Common myeloid progenitor, CD34-positive (primary cell): ENCODE results near the gene IRF5.
A peak's percentile ranks its signal among the peaks of the same experiment; 100 is the strongest.

Source experiments
- CTCF ChIA-PET: fragments of 350-600 bp; sonication (Branson Sonifier 250); formaldehyde crosslinking; loops from one replicate; lab custom pipeline; 2021; ENCODE audit warnings: antibody characterized with exemption; lab: Charles Lee
- POLR2A ChIA-PET: fragments of 350-600 bp; sonication (Branson Sonifier 250); formaldehyde crosslinking; loops from one replicate; lab custom pipeline; 2021; ENCODE audit warnings: antibody characterized with exemption; lab: Charles Lee
- DNase-seq, 3 donors: peaks; one replicate each; pipeline versions ENCODE4 v3.0.0 to v3.0.0-alpha.2; 2013
- H3K27ac ChIP-seq, 2 experiments: 1 replicate in 1 of 2; 2 replicates in 1 of 2; pipeline ENCODE4 v1.7.0; 2013; ENCODE audit warnings: inconsistent platforms in 2 of 2, low read length in 2 of 2, mild to moderate bottlenecking in 2 of 2, low read depth in 1 of 2, moderate library complexity in 1 of 2; ENCODE audit not compliant: severe bottlenecking in 2 of 2, insufficient read depth in 1 of 2, poor library complexity in 1 of 2
- H3K27me3 ChIP-seq, 5 experiments: replicated peaks in 2 of 5; 1 replicate in 3 of 5; 2 replicates in 2 of 5; pipeline versions ENCODE4 v1.6.1 to v1.7.0; 2013; ENCODE audit warnings: low read length in 4 of 5, mild to moderate bottlenecking in 2 of 5, moderate library complexity in 2 of 5, inconsistent platforms in 1 of 5; ENCODE audit not compliant: insufficient read depth in 5 of 5, control insufficient read depth in 4 of 5
- H3K36me3 ChIP-seq, 4 experiments: 1 replicate in 2 of 4; 2 replicates in 2 of 4; pipeline versions ENCODE4 v1.6.1 to v1.7.0; 2013; ENCODE audit warnings: low read length in 3 of 4, control low read depth in 1 of 4, mild to moderate bottlenecking in 1 of 4; ENCODE audit not compliant: control insufficient read depth in 4 of 4, insufficient read depth in 4 of 4
- H3K4me1 ChIP-seq, 4 experiments: 1 replicate in 3 of 4; 2 replicates in 1 of 4; pipeline versions ENCODE4 v1.6.1 to v1.7.1; 2013; ENCODE audit warnings: low read length in 3 of 4, mild to moderate bottlenecking in 3 of 4, control low read depth in 1 of 4, inconsistent platforms in 1 of 4, moderate library complexity in 1 of 4; ENCODE audit not compliant: control insufficient read depth in 4 of 4, insufficient read depth in 4 of 4; ENCODE audit errors: control extremely low read depth in 1 of 4
- H3K4me3 ChIP-seq, 7 experiments: 1 replicate in 4 of 7; 2 replicates in 3 of 7; pipeline versions ENCODE4 v1.5.1 to v1.7.0; 2013; ENCODE audit warnings: mild to moderate bottlenecking in 7 of 7, low read length in 6 of 7, moderate library complexity in 6 of 7, inconsistent platforms in 2 of 7, low read depth in 2 of 7, control low read depth in 1 of 7; ENCODE audit not compliant: insufficient read depth in 4 of 7, control insufficient read depth in 1 of 7; ENCODE audit errors: extremely low read depth in 1 of 7
- H3K9me3 ChIP-seq, 5 experiments: 1 replicate in 4 of 5; 2 replicates in 1 of 5; pipeline versions ENCODE4 v1.6.1 to v1.7.1; 2013; ENCODE audit warnings: low read length in 4 of 5, mild to moderate bottlenecking in 2 of 5, inconsistent platforms in 1 of 5, low read depth in 1 of 5, moderate library complexity in 1 of 5; ENCODE audit not compliant: control insufficient read depth in 4 of 5, insufficient read depth in 2 of 5; ENCODE audit errors: control extremely low read depth in 1 of 5
- WGBS: methylation state at CpG from one replicate; pipeline ENCODE4 v1.1.5; 2013; ENCODE audit not compliant: insufficient coverage; 5-methylcytosine and 5-hydroxymethylcytosine counted together

IRF5 gene

DNA sequence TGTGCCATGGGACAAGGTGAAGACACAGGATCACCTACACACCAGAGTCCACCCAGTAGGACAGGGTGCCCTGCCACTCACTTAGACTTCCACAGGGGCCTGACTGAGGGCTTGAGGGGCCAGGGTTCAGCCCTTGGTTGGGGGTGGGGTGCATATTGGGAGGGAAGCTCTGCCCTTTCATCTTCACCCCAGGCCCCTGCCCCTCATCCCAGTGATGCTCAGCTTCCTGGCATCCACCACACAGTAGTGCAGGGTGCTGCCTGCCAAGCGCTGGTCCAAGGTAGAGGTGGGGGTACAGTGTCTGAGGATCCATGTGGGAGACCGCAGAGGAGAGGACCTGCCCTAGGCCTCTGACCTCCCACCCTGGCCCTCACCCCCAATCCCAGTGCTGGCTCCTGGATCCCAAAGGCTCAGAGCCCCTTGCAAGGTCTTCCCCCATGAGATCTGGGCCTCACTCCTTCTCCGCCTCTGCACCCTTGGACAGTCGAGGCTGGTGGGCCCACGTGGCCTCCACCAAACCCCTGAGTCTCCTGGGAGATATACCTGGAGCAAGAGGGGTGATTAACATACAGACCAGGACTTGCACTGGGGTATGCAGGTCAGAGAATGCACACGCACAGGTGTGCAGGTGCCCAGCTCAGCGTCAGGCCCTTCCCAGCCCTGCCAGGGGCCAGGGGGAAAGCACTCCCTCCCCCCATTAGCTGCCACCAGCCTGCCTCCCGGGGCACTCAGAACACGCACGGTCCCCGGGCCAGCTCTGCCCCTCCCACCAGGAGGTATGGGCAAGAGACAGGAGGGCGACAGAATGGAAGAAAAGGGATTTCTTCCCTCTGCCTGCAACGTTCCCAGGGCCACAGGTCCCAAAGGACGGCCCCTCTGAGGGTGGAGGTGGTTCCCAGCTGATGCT, 8.6 kb upstream of the IRF5 start:
- Histone ChIP-seq H3K36me3 (no peaks in the 10 kb centered on the region), H3K27ac (no peak overlapping the region), H3K9me3 (no peaks in the 10 kb centered on the region), H3K27me3 (no peaks in the 10 kb centered on the region), H3K4me3 (no peak overlapping the region), H3K4me1 (peaks cover 0 to 22% (median 19%) of the 10 kb centered on the region in 4 experiments)
- WGBS = 94% methylated on average over 4 of the region's 14 CpGs
- CTCF ChIA-PET = interaction anchor here (0.8 to 2.5 kb wide), 3 partner anchors 8 to 130 kb away, joined by 3 to 9 read pairs (median 5); partner anchors contain the start of gene IRF5
- DNase-seq = no peak
- POLR2A ChIA-PET = no interaction called here

DNA sequence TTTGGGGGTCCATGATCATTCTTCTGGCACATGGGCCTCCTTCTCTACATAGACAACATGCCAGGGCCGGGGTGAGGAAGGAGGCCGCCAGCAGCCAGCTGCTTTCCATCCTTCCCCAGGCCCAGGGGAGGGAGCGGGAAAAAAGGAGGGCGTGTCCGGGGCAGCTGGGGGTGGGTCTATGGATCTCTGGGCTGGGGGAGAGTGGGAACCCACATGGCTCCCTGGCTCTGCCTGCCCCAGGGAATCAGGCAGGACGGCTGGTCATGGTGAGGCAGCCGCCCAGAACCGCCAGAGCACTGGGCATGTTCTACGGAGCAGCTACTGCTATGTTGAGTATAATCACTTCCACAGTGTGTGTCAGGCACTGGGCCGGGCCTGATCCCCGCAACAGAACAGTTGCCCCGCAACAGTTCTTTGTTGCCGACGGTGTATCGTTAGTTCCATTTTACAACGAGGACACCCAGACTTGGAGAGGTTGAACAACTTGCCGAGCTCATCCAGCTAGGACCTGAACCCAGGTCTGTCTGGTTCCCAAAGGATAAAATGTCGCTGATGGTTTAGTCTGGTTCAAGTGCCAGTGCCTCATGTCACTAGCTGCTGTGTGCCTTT, 6.4 kb upstream of the IRF5 start:
- Histone ChIP-seq H3K27ac (no peak overlapping the region), H3K36me3 (no peaks in the 10 kb centered on the region), H3K9me3 (no peaks in the 10 kb centered on the region), H3K27me3 (no peaks in the 10 kb centered on the region), H3K4me3 (no peak overlapping the region), H3K4me1 (peaks cover 0 to 40% (median 32%) of the 10 kb centered on the region in 4 experiments)
- DNase-seq = no peak
- POLR2A ChIA-PET = no interaction called here
- WGBS = 97% methylated on average over 16 of the region's 18 CpGs
- CTCF ChIA-PET = interaction anchor here (1.5 to 2.5 kb wide), 2 partner anchors 10 to 28 kb away, joined by 5 to 9 read pairs; no protein-coding TSS in a partner anchor

DNA sequence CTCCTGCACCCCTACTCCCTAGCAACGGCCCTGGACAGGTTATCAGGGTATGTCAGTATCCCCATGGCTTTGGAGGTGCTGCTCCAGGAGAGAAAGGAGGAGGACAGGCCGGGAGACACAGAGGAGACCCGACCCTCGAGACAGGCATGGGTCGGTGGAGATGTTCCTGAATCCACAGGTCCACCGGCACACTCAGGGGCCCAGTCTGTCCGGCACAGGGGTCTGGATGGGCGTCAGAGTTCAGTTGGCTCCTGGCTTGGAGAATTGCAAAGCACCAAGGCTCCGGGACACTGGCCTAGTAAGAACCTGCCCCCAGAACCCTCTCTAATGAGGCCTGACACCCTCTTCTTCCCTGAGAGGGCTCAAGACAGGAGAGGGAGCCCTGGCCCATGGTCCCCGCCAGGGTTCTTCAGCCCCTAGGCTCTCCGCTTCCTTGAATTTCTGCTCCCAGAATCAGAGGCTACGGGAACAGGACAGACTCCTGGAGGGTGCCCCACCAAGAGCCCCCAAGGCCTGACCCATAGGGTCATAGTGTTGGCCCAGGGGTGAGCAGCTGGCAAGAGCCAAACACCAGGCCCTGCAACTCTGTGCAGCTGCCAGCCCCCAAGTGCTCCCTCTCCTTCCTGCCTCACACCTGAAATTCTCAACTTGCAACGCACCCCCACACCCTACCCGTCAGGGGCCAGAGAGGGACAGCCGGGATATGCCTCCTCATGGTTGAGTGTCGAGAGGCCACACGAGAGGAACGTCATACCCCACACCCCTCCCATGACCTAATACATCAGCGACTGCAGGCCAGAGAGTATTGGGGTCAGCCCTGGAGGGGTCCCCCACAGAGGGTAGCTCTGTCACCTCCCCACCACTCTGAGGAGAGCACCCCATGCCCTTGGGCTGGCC, 5.5 kb upstream of the IRF5 start:
- H3K27me3 ChIP-seq = no peaks in the 10 kb centered on the region
- peak overlapping the region in 1 of 7 experiments; percentile 32 for H3K4me3 ChIP-seq
- H3K27ac ChIP-seq = no peak overlapping the region
- WGBS = 91% methylated on average over 15 of the region's 19 CpGs
- H3K9me3 ChIP-seq = no peaks in the 10 kb centered on the region
- no peaks in the 10 kb centered on the region for H3K36me3 ChIP-seq
- CTCF ChIA-PET = interaction anchor here (1.4 to 3.3 kb wide), 7 partner anchors 8 to 29 kb away, joined by 3 to 23 read pairs (median 5); no protein-coding TSS in a partner anchor
- peaks cover 0 to 48% (median 38%) of the 10 kb centered on the region in 4 experiments for H3K4me1 ChIP-seq
- DNase-seq = no peak
- POLR2A ChIA-PET = interaction anchor here (0.7 to 1.6 kb wide), 2 partner anchors 18 to 575 kb away, joined by 3 read pairs; no protein-coding TSS in a partner anchor

DNA sequence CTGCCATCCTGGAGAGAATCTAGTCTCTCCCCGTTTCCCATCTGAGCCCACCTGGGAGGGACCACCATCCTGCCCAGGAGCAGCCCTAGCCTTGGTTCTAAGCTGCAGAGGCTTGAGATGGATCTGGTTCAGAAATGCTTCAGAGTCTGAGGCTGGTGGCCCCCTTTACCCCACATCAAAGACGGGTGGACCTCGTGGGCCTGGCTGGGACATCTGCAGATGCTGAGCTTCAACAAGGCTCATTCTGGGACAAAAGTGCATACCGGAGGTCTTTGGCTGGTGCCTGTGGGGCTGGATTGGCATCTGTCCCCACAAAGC, 4.9 kb upstream of the IRF5 start:
- no peak for DNase-seq
- no peak overlapping the region for H3K27ac ChIP-seq
- no peaks in the 10 kb centered on the region for H3K9me3 ChIP-seq
- peak overlapping the region in 1 of 7 experiments; percentile 32 for H3K4me3 ChIP-seq
- 34% methylated on average over 3 of the region's 4 CpGs for WGBS
- CTCF ChIA-PET = interaction anchor here (0.7 to 3.3 kb wide), 6 partner anchors 8 to 24 kb away, joined by 3 to 23 read pairs (median 3); no protein-coding TSS in a partner anchor
- H3K27me3 ChIP-seq = no peaks in the 10 kb centered on the region
- POLR2A ChIA-PET = interaction anchor here (0.7 to 1.6 kb wide), 2 partner anchors 19 to 575 kb away, joined by 3 read pairs; no protein-coding TSS in a partner anchor
- H3K36me3 ChIP-seq = no peaks in the 10 kb centered on the region
- H3K4me1 ChIP-seq = peaks cover 0 to 52% (median 43%) of the 10 kb centered on the region in 4 experiments

DNA sequence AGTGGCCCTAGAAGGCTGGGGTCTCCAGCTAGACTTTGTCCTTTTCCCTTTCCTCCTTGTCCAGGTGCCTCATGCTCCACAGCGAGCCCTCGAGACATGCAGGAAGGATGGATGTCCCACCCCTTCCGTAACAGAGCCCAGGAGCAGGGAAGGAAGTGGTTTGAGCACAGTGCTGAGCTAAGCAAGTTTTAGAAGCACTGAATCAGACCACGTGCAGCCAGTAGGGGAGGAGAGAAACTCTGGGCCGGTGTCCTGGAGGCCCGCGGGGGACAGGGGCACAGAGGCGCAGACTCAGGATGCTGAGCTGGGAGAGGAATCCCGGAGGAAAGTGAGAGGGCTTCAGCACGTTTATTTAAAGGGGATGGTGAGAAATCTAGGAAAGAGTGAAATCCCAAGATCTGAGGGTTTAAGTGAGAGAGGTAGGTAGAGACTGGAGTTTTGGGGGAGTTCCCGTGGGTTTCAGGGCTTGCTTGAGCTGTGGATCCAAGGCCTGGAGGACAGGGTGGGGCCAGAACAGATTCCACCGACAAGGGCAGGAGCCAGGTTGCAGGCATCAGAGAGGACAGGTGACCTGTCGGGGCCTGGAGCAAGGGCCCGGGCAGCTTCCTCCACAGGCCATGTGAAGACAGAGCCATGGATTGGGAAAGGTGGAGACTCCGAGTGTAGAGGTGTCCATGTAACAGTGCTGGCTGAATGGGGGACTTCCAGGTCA, 4.4 kb upstream of the IRF5 start:
- CTCF ChIA-PET = interaction anchor here (0.7 to 3.3 kb wide), 8 partner anchors 9 to 24 kb away, joined by 3 to 23 read pairs (median 3); partner anchors contain the start of gene KCP
- Histone ChIP-seq H3K27me3 (no peaks in the 10 kb centered on the region), H3K4me1 (peaks cover 0 to 52% (median 46%) of the 10 kb centered on the region in 4 experiments), H3K36me3 (no peaks in the 10 kb centered on the region), H3K4me3 (peak overlapping the region in 3 of 7 experiments; percentile 17 to 40 (median 39)), H3K27ac (no peak overlapping the region), H3K9me3 (no peaks in the 10 kb centered on the region)
- DNase-seq = peak; percentile 45 to 64 (median 62)
- POLR2A ChIA-PET = interaction anchor here (0.7 to 1.6 kb wide), 2 partner anchors 19 to 576 kb away, joined by 3 read pairs; no protein-coding TSS in a partner anchor
- WGBS = 28% methylated on average over 10 of the region's 15 CpGs
